Measurements from ENCODE around the gene ARMH3. TPM values are rescaled to one million over a fixed set of nuclear protein-coding genes. Genes with fewer than 3 reads are reported as not detected.

Gene ARMH3
- total and polyA plus RNA-seq, 5 donors from 2014 or later, result 21.3 to 42.2 (median 25.0) TPM

DNA sequence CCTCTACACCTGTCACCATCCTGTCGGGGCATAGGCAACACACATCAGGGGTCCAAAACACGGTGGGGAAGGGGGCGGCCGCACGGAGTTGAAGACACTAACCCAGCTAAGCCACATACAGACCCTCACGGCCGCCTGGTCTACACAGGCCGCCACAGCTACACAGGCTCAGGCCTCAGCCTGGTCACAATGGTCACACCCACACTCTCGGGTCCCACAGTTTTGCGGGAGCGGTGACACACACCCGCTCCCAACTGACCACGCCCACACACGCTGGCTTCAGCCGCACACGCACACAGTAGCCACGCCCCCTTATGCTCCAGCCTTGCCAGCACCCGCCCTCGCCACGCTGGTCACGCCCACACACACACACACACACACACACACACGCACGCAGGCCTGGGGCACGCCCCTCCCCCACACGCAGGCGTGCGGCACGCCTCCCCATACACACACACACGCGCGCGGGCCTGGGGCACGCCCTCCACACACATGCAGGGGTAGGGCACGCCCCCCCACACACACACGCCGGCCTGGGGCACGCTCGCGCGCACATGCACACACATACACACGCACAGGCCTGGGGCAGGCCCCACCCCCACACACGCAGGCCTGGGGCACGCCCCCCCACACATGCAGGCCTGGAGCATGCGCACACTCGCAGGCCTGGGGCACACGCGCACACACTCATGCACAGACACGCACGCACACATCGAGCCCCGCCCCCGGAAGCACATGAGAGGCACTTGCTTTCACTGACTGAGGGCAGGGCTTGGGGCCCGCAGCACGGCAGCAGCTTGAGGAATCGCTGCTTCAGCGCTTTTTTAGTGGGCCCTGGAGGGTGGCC lies 225.4 kb downstream of the ARMH3 start:
- Histone ChIP-seq H3K36me3 (ENCODE audit: control insufficient read depth, insufficient read depth, low read length) (no peaks in the 10 kb centered on the region), H3K9me3 (ENCODE audit: control insufficient read depth in 2 of 2, low read length in 2 of 2) (no peaks in the 10 kb centered on the region), H3K27me3 (ENCODE audit: control insufficient read depth, insufficient read depth, low read length) (no peaks in the 10 kb centered on the region), H3K4me1 (ENCODE audit: control insufficient read depth, insufficient read depth, low read length, poor library complexity, severe bottlenecking) (peaks cover 51% of the 10 kb centered on the region), H3K4me3 (ENCODE audit: low read depth, low read length) (peak overlapping the region; percentile 75), H3K27ac (ENCODE audit: insufficient read depth, low read length, poor library complexity, severe bottlenecking) (peak overlapping the region; percentile 95)
- Mint-ChIP-seq H3K36me3 (no peaks in the 10 kb centered on the region), H3K27ac (peak overlapping the region; percentile 99 to 100 (median 99)), H3K9me3 (peaks cover 0 to 3% (median 0%) of the 10 kb centered on the region in 7 donors), H3K4me3 (peak overlapping the region; percentile 88 to 99 (median 96)), H3K4me1 (peaks cover 5 to 77% (median 31%) of the 10 kb centered on the region in 4 donors), H3K27me3 (peaks cover 7% of the 10 kb centered on the region)
- DNase-seq (peak; percentile 96 to 97 (median 96)), ATAC-seq (ENCODE audit: low read depth in 2 of 2) (peak; percentile 78)

DNA sequence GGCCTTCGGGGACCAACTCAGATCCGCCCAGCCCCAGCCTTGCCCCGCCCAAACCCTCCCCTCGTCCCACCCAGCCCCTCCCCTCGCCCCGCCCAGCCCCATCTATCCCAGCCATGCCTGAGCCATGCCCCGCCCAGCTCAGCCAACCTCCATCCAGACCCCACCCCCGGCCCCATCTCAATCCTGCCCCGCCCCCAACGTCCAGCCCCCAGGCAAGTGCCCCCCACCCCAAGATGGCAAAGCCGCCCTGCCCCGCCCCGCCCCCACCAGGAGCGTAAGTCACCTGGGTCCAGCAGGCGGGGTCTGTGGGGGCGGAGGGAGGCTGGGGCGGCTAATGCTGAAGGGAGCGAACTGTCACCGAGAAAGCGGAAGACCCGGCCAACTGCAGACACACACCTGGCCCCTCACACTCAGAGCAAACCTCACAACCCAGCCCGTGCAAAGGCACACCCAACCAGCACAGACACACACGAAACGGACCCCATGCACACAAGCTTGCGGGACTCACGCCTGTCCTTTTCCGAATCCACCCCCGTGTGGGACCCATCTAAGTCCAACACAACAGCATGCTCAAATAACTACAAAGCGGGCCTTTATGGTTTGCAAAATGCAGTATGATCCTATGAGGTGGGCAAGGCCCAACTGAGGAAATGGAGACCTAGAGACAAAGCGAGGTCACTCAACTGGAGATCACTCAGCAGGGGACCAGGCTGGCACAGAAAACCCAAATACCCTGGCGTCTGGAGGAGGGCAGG lies 226.2 kb downstream of the ARMH3 start:
- peak overlapping the region; percentile 75 for H3K4me3 ChIP-seq (ENCODE audit: low read depth, low read length)
- H3K4me1 Mint-ChIP-seq, result peaks cover 2 to 71% (median 26%) of the 10 kb centered on the region in 4 donors
- ATAC-seq (ENCODE audit: low read depth in 2 of 2) (peak; percentile 6 to 11), DNase-seq (peak; percentile 70 to 79 (median 73))
- H3K27ac Mint-ChIP-seq, result peak overlapping the region; percentile 99 to 100 (median 99)
- H3K9me3 Mint-ChIP-seq, result peaks cover 0 to 3% (median 0%) of the 10 kb centered on the region in 7 donors
- no peaks in the 10 kb centered on the region for H3K9me3 ChIP-seq (ENCODE audit: control insufficient read depth in 2 of 2, low read length in 2 of 2)
- H3K27me3 Mint-ChIP-seq, result peaks cover 7% of the 10 kb centered on the region
- H3K36me3 Mint-ChIP-seq, result no peaks in the 10 kb centered on the region
- no peaks in the 10 kb centered on the region for H3K36me3 ChIP-seq (ENCODE audit: control insufficient read depth, insufficient read depth, low read length)
- H3K27me3 ChIP-seq (ENCODE audit: control insufficient read depth, insufficient read depth, low read length), result no peaks in the 10 kb centered on the region
- peak overlapping the region; percentile 95 for H3K27ac ChIP-seq (ENCODE audit: insufficient read depth, low read length, poor library complexity, severe bottlenecking)
- peaks cover 43% of the 10 kb centered on the region for H3K4me1 ChIP-seq (ENCODE audit: control insufficient read depth, insufficient read depth, low read length, poor library complexity, severe bottlenecking)
- peak overlapping the region; percentile 88 to 99 (median 96) for H3K4me3 Mint-ChIP-seq

DNA sequence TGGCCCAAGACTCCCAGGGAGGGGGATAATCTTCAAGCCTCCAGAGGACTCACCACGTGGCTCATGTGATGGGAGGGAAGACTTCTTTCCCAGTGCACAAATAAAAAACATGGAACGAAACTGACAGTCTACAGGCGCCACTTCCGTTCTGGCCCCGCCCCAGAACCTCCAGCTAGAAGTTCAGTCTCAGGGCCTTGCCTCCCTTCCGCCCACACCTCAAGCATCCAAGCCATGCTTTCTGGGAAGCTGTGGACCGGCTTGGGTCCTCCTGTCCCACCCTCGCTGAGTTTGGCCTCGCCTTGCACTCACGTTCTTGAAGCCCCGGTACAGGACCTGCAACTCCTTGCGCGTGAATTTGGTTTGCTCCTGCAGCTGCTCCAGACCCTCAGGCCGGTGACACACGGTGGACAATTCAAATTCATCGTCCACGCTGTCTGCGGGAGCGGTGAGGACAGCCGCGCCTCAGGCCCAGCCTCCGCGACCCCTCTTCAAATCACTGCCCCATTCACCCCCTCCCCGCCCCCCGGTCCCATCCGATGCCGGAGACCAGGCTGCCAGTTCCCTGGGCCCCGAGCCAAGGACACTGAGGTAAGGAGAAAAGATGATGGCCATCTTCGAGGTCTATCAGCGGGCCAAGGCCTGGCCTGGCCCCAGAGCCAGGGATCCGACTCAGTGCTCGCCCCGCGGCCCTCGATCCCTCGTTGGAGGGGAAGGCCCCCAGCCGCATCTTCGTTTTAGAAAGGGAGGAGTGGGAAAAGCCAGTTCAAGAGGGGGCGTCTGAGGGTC lies 227.0 kb downstream of the ARMH3 start:
- no peaks in the 10 kb centered on the region for H3K9me3 ChIP-seq (ENCODE audit: control insufficient read depth in 2 of 2, low read length in 2 of 2)
- H3K4me1 Mint-ChIP-seq, result peaks cover 0 to 64% (median 20%) of the 10 kb centered on the region in 4 donors
- H3K4me3 ChIP-seq (ENCODE audit: low read depth, low read length), result no peak overlapping the region
- H3K27ac Mint-ChIP-seq, result no peak overlapping the region
- ATAC-seq (ENCODE audit: low read depth in 2 of 2) (no peak), DNase-seq (no peak)
- H3K36me3 ChIP-seq (ENCODE audit: control insufficient read depth, insufficient read depth, low read length), result no peaks in the 10 kb centered on the region
- H3K4me1 ChIP-seq (ENCODE audit: control insufficient read depth, insufficient read depth, low read length, poor library complexity, severe bottlenecking), result peaks cover 35% of the 10 kb centered on the region
- H3K27ac ChIP-seq (ENCODE audit: insufficient read depth, low read length, poor library complexity, severe bottlenecking), result peak overlapping the region; percentile 95
- H3K27me3 Mint-ChIP-seq, result peaks cover 7% of the 10 kb centered on the region
- H3K36me3 Mint-ChIP-seq, result no peaks in the 10 kb centered on the region
- peaks cover 0 to 3% (median 0%) of the 10 kb centered on the region in 7 donors for H3K9me3 Mint-ChIP-seq
- no peaks in the 10 kb centered on the region for H3K27me3 ChIP-seq (ENCODE audit: control insufficient read depth, insufficient read depth, low read length)
- H3K4me3 Mint-ChIP-seq, result peak overlapping the region in 1 of 4 donors; percentile 86

DNA sequence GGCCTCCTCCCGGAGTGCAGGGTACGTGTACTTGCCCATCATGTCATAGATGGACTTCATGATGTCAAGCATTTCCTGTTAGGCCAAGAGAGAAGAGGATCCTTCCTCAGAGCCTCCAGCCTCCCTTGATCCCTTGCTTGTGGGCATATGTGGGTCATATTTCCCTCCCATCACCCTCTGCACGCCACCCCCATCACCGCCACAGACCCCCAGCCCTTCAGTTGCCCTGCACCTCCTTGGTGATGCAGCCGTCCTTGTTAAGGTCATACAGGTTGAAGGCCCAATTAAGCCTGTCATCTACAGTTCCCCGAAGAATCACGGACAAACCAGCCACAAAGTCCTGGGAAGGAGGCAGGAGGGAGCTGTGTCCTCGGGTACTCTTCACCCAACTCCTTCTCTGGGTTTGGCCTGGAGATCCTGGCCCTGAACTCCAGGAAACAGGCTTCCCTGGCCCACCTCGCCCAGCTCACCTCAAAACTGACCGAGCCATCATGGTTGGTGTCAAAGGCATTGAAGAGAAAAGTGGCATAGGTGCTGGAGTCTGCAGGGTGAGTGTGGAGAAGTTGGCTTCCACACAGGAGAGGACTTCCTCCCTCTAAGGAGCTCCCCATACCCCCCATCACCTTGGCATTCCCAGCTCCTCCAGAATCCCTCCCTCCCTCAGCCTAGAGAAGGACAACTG lies 227.9 kb downstream of the ARMH3 start:
- ATAC-seq (ENCODE audit: low read depth in 2 of 2) (no peak), DNase-seq (no peak)
- Mint-ChIP-seq H3K9me3 (peaks cover 0 to 3% (median 0%) of the 10 kb centered on the region in 7 donors), H3K36me3 (no peaks in the 10 kb centered on the region), H3K4me3 (peak overlapping the region in 3 of 4 donors; percentile 33 to 86 (median 64)), H3K27ac (peak overlapping the region in 1 of 3 donors; percentile 45), H3K27me3 (peaks cover 7% of the 10 kb centered on the region), H3K4me1 (peaks cover 0 to 55% (median 18%) of the 10 kb centered on the region in 4 donors)
- Histone ChIP-seq H3K36me3 (ENCODE audit: control insufficient read depth, insufficient read depth, low read length) (no peaks in the 10 kb centered on the region), H3K27me3 (ENCODE audit: control insufficient read depth, insufficient read depth, low read length) (no peaks in the 10 kb centered on the region), H3K27ac (ENCODE audit: insufficient read depth, low read length, poor library complexity, severe bottlenecking) (no peak overlapping the region), H3K4me3 (ENCODE audit: low read depth, low read length) (no peak overlapping the region), H3K9me3 (ENCODE audit: control insufficient read depth in 2 of 2, low read length in 2 of 2) (no peaks in the 10 kb centered on the region), H3K4me1 (ENCODE audit: control insufficient read depth, insufficient read depth, low read length, poor library complexity, severe bottlenecking) (peaks cover 28% of the 10 kb centered on the region)

DNA sequence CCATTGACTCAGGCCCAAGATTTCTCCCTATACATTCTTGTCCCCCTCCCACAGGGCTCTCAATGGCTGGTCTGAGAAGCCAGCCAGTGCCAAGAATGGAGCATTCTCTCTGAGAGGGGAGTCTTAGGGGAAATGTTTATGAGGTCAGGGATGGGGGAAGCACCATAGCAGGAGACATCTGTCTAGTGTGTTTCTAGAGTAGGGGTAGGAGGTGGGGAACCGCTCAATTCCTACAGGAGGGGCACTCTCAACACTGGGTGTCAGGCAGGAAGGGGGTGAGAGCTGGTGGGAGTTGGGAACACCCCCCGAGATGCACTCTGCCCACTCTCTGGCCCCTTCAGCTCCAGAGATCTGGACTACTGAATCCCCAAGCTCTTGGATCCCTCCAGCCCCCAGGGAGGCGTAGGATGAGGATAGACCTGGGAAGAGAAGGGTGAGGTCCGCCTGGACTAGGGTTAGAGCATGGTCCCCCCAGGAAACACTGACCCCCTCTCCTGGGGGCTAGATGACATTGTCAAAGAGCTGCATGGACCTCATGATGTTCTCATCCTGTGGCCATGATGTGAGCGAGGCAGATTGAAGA lies 229.0 kb downstream of the ARMH3 start:
- H3K36me3 Mint-ChIP-seq, result no peaks in the 10 kb centered on the region
- H3K4me3 ChIP-seq (ENCODE audit: low read depth, low read length), result no peak overlapping the region
- peaks cover 0 to 3% (median 0%) of the 10 kb centered on the region in 7 donors for H3K9me3 Mint-ChIP-seq
- ATAC-seq (ENCODE audit: low read depth in 2 of 2) (no peak), DNase-seq (no peak)
- H3K36me3 ChIP-seq (ENCODE audit: control insufficient read depth, insufficient read depth, low read length), result no peaks in the 10 kb centered on the region
- peak overlapping the region in 2 of 4 donors; percentile 54 to 86 for H3K4me3 Mint-ChIP-seq
- peaks cover 7% of the 10 kb centered on the region for H3K27me3 Mint-ChIP-seq
- no peaks in the 10 kb centered on the region for H3K9me3 ChIP-seq (ENCODE audit: control insufficient read depth in 2 of 2, low read length in 2 of 2)
- H3K4me1 Mint-ChIP-seq, result peaks cover under 1 to 53% (median 17%) of the 10 kb centered on the region in 4 donors
- H3K4me1 ChIP-seq (ENCODE audit: control insufficient read depth, insufficient read depth, low read length, poor library complexity, severe bottlenecking), result peaks cover 25% of the 10 kb centered on the region
- no peaks in the 10 kb centered on the region for H3K27me3 ChIP-seq (ENCODE audit: control insufficient read depth, insufficient read depth, low read length)
- peak overlapping the region in 1 of 3 donors; percentile 52 for H3K27ac Mint-ChIP-seq
- H3K27ac ChIP-seq (ENCODE audit: insufficient read depth, low read length, poor library complexity, severe bottlenecking), result no peak overlapping the region

DNA sequence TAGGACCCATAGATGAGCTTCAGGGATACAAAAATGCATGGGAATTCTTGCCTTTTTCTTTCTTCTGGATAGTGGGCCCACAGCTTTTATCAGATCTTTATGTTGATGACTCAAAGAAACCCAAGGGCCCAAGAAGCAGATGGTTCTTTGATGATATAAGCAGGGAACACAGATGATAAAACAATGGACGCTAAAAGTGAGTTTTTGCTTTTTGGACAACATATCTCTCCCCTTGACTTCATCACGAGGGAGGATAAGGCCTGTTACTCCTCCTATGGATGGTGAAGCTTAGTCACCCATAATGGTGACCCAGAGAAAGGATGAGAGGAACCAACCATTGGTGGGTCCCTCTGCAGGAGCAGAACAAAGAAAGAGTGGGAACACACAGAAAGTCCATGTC lies 231.2 kb downstream of the ARMH3 start:
- Histone ChIP-seq H3K27ac (ENCODE audit: insufficient read depth, low read length, poor library complexity, severe bottlenecking) (no peak overlapping the region), H3K27me3 (ENCODE audit: control insufficient read depth, insufficient read depth, low read length) (no peaks in the 10 kb centered on the region), H3K9me3 (ENCODE audit: control insufficient read depth in 2 of 2, low read length in 2 of 2) (no peaks in the 10 kb centered on the region), H3K36me3 (ENCODE audit: control insufficient read depth, insufficient read depth, low read length) (no peaks in the 10 kb centered on the region), H3K4me1 (ENCODE audit: control insufficient read depth, insufficient read depth, low read length, poor library complexity, severe bottlenecking) (peaks cover 12% of the 10 kb centered on the region), H3K4me3 (ENCODE audit: low read depth, low read length) (no peak overlapping the region)
- peaks cover 7 to 48% (median 10%) of the 10 kb centered on the region in 4 donors for H3K4me1 Mint-ChIP-seq
- peaks cover 6% of the 10 kb centered on the region for H3K36me3 Mint-ChIP-seq
- peak overlapping the region in 1 of 4 donors; percentile 36 for H3K4me3 Mint-ChIP-seq
- DNase-seq, result no peak
- no peaks in the 10 kb centered on the region for H3K27me3 Mint-ChIP-seq
- H3K27ac Mint-ChIP-seq, result no peak overlapping the region
- ATAC-seq (ENCODE audit: low read depth in 2 of 2), result no peak
- H3K9me3 Mint-ChIP-seq, result no peaks in the 10 kb centered on the region
